ENCODE results near the gene FLNB.

Gene FLNB

DNA sequence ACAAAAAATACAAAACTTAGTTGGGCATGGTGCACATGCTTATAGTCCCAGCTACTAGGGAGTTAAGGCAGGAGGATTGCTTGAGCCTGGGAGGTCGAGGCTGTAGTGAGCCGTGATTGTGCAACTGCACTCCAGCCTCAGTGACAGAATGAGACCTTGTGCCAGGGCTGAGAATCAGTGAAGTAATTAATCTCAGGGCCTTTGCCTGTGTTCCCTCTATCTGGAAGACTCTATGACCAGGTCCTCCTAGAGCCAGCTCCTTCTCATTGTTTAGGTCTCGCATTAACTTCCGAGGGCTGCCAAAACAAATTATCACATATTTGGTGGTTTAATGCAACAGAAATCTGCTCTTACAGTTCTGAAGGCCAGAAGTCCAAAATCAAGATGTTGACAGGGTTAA lies 41.4 kb upstream of the FLNB start:
- TF ChIP-seq, protein P1, sequence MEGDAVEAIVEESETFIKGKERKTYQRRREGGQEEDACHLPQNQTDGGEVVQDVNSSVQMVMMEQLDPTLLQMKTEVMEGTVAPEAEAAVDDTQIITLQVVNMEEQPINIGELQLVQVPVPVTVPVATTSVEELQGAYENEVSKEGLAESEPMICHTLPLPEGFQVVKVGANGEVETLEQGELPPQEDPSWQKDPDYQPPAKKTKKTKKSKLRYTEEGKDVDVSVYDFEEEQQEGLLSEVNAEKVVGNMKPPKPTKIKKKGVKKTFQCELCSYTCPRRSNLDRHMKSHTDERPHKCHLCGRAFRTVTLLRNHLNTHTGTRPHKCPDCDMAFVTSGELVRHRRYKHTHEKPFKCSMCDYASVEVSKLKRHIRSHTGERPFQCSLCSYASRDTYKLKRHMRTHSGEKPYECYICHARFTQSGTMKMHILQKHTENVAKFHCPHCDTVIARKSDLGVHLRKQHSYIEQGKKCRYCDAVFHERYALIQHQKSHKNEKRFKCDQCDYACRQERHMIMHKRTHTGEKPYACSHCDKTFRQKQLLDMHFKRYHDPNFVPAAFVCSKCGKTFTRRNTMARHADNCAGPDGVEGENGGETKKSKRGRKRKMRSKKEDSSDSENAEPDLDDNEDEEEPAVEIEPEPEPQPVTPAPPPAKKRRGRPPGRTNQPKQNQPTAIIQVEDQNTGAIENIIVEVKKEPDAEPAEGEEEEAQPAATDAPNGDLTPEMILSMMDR (IDR thresholded peaks at IDR 0.05; ENCODE audit: low read length), result no peak
- TF ChIP-seq EZH2 (IDR thresholded peaks at IDR 0.05; ENCODE audit: borderline replicate concordance, low read length), result no peak
- H3K27ac ChIP-seq (ENCODE audit: low read depth, low read length, poor library complexity, severe bottlenecking), result no peak overlapping the region

DNA sequence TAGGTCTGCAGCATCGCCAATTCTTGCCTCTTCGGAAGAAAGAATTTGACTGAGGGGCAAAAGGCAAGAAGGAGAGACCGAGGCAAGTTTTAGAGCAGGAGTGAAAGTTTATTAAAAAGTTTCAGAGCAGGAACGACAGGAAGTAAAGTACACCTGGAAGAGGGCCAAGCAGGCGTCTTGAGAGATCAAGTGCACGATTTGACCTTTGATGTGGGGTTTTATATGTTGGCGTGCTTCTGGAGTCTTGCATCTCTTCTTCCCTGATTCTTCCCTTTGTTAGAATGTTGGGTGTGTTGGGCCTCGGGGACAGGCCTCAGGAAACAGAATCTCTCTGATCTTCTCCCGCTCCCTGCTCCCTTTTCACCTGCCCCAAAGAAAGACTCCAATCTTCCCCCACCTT lies 40.6 kb upstream of the FLNB start:
- Histone ChIP-seq H2AFZ (ENCODE audit: low read length) (no peak overlapping the region), H3K4me1 (ENCODE audit: insufficient read depth, low read length, severe bottlenecking) (peaks cover 3% of the 10 kb centered on the region), H3K4me3 (ENCODE audit: low read depth, low read length, poor library complexity, severe bottlenecking) (no peak overlapping the region), H3K4me2 (ENCODE audit: low read length) (no peak overlapping the region), H4K20me1 (ENCODE audit: insufficient read depth, low read length) (no peaks in the 10 kb centered on the region), H3F3A (ENCODE audit: insufficient read depth, low read length) (no peaks in the 10 kb centered on the region), H3K9ac (ENCODE audit: low read length) (no peak overlapping the region), H3K9me3 (ENCODE audit: low read length) (no peaks in the 10 kb centered on the region), H3K79me2 (ENCODE audit: insufficient read depth, low read length) (no peaks in the 10 kb centered on the region), H3K9me2 (ENCODE audit: low read depth, low read length) (no peaks in the 10 kb centered on the region), H3K27me3 (ENCODE audit: insufficient read depth, low read length) (no peaks in the 10 kb centered on the region), H3K36me3 (ENCODE audit: insufficient read depth, low read length) (no peaks in the 10 kb centered on the region; the same call in 1 of the 2 replicates), H3K27ac (ENCODE audit: low read depth, low read length, poor library complexity, severe bottlenecking) (no peak overlapping the region)
- TF ChIP-seq, protein P1 (IDR thresholded peaks at IDR 0.05; ENCODE audit: low read length), result no peak
- no peak for TF ChIP-seq EZH2 (IDR thresholded peaks at IDR 0.05; ENCODE audit: borderline replicate concordance, low read length)

More for the DNA sequence above, 41.4 kb upstream of the FLNB start:
- Histone ChIP-seq H3K9ac (ENCODE audit: low read length) (no peak overlapping the region), H3K79me2 (ENCODE audit: insufficient read depth, low read length) (no peaks in the 10 kb centered on the region), H3K27me3 (ENCODE audit: insufficient read depth, low read length) (no peaks in the 10 kb centered on the region), H3K9me3 (ENCODE audit: low read length) (no peaks in the 10 kb centered on the region), H3K9me2 (ENCODE audit: low read depth, low read length) (no peaks in the 10 kb centered on the region), H2AFZ (ENCODE audit: low read length) (no peak overlapping the region), H3K4me3 (ENCODE audit: low read depth, low read length, poor library complexity, severe bottlenecking) (no peak overlapping the region), H3F3A (ENCODE audit: insufficient read depth, low read length) (no peaks in the 10 kb centered on the region), H3K36me3 (ENCODE audit: insufficient read depth, low read length) (no peaks in the 10 kb centered on the region; the same call in 1 of the 2 replicates), H3K4me2 (ENCODE audit: low read length) (no peak overlapping the region), H3K4me1 (ENCODE audit: insufficient read depth, low read length, severe bottlenecking) (peaks cover 3% of the 10 kb centered on the region), H4K20me1 (ENCODE audit: insufficient read depth, low read length) (no peaks in the 10 kb centered on the region)

DNA sequence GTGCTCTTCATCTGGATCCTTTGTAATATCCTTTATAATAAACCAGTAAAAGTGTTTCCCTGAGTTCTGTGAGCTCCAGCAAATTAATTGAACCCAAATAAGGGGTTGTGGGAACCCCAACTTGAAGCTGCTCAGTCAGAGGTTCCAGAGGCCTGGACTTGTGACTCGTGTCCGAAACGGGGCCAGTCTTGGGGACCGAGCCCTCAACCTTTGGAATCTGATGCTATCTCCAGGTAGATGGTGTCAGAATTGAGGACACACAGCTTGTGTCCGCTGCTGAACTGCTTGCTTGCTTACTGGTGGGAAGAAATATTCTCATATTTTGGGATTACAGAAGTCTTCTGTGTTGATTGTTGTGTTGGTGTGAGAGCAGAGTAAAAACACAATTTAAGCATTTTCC lies 39.7 kb upstream of the FLNB start:
- H4K20me1 ChIP-seq (ENCODE audit: insufficient read depth, low read length), result no peaks in the 10 kb centered on the region
- H3K27ac ChIP-seq (ENCODE audit: low read depth, low read length, poor library complexity, severe bottlenecking), result no peak overlapping the region
- no peak overlapping the region for H3K4me3 ChIP-seq (ENCODE audit: low read depth, low read length, poor library complexity, severe bottlenecking)
- no peaks in the 10 kb centered on the region for H3K9me2 ChIP-seq (ENCODE audit: low read depth, low read length)
- H3K27me3 ChIP-seq (ENCODE audit: insufficient read depth, low read length), result no peaks in the 10 kb centered on the region
- H3K4me1 ChIP-seq (ENCODE audit: insufficient read depth, low read length, severe bottlenecking), result peaks cover 3% of the 10 kb centered on the region
- H3K79me2 ChIP-seq (ENCODE audit: insufficient read depth, low read length), result no peaks in the 10 kb centered on the region
- no peaks in the 10 kb centered on the region for H3K9me3 ChIP-seq (ENCODE audit: low read length)
- TF ChIP-seq, protein P1 (IDR thresholded peaks at IDR 0.05; ENCODE audit: low read length), result no peak
- TF ChIP-seq EZH2 (IDR thresholded peaks at IDR 0.05; ENCODE audit: borderline replicate concordance, low read length), result no peak
- no peaks in the 10 kb centered on the region; the same call in 1 of the 2 replicates for H3K36me3 ChIP-seq (ENCODE audit: insufficient read depth, low read length)
- H2AFZ ChIP-seq (ENCODE audit: low read length), result no peak overlapping the region
- no peak overlapping the region for H3K4me2 ChIP-seq (ENCODE audit: low read length)
- no peak overlapping the region for H3K9ac ChIP-seq (ENCODE audit: low read length)
- H3F3A ChIP-seq (ENCODE audit: insufficient read depth, low read length), result no peaks in the 10 kb centered on the region
